Osteoblast (primary cell): Measurements from ENCODE around the gene TLL2. TPM values are rescaled to one million over a fixed set of nuclear protein-coding genes. Genes with fewer than 3 reads are reported as not detected.

ENCODE experiments used
- DNase-seq: peaks from one replicate; pipeline ENCODE4 v3.0.0; 2011; ENCODE audit warnings: low spot score, mixed read lengths; ENCODE audit not compliant: insufficient read length; ENCODE audit errors: missing footprints
- H2AFZ ChIP-seq: 2 replicates; pipeline ENCODE4 v1.6.0; 2011; ENCODE audit warnings: mild to moderate bottlenecking, low read length
- H3K27ac ChIP-seq: 2 replicates; pipeline ENCODE4 v1.5.1; 2011; ENCODE audit warnings: mild to moderate bottlenecking, low read depth, low read length, moderate library complexity
- H3K27me3 ChIP-seq: 2 replicates; pipeline ENCODE4 v1.6.0; 2012; ENCODE audit warnings: mild to moderate bottlenecking, control low read depth, inconsistent platforms, low read length, moderate library complexity; ENCODE audit not compliant: insufficient read depth
- H3K36me3 ChIP-seq: 2 replicates; pipeline ENCODE4 v1.5.1; 2011; ENCODE audit warnings: mild to moderate bottlenecking, low read length, control low read depth, moderate library complexity; ENCODE audit not compliant: insufficient read depth
- H3K4me1 ChIP-seq: 2 replicates; pipeline ENCODE4 v1.5.1; 2011; ENCODE audit warnings: mild to moderate bottlenecking, low read length, control low read depth, moderate library complexity; ENCODE audit not compliant: insufficient read depth
- H3K4me2 ChIP-seq: 2 replicates; pipeline ENCODE4 v1.6.0; 2011; ENCODE audit warnings: mild to moderate bottlenecking, low read length; ENCODE audit not compliant: insufficient read depth
- H3K4me3 ChIP-seq: fragments of 200-600 bp; sonication (generic); 3 replicates; pipeline ENCODE4 v1.5.1; 2012; ENCODE audit warnings: mild to moderate bottlenecking, low read length, inconsistent platforms; ENCODE audit not compliant: insufficient read depth
- H3K79me2 ChIP-seq: 2 replicates; pipeline ENCODE4 v1.6.0; 2012; ENCODE audit warnings: mild to moderate bottlenecking, low read length, control low read depth, inconsistent platforms; ENCODE audit not compliant: insufficient read depth
- H3K9me3 ChIP-seq: 2 replicates; pipeline ENCODE4 v1.5.1; 2011; ENCODE audit warnings: low read depth, low read length, control low read depth
- H4K20me1 ChIP-seq: 2 replicates; pipeline ENCODE4 v1.6.0; 2012; ENCODE audit warnings: mild to moderate bottlenecking, low read length, control low read depth; ENCODE audit not compliant: insufficient read depth
- total RNA-seq: library from RNA; depleted of rRNA; stranded (reverse); fragments of >200 nt; gene quantifications from 2 replicates; pipeline ENCODE4 v1.2.3, GENCODE V29; 2012
- TF ChIP-seq, protein P1 (sequence below): IDR thresholded peaks from 2 replicates; pipeline ENCODE4 v1.5.1; 2011; ENCODE audit warnings: mild to moderate bottlenecking, low read depth, low read length, moderate library complexity; ENCODE audit errors: extremely low read depth

The TLL2 gene
- total RNA-seq, 1 donor: 0.36 TPM

DNA sequence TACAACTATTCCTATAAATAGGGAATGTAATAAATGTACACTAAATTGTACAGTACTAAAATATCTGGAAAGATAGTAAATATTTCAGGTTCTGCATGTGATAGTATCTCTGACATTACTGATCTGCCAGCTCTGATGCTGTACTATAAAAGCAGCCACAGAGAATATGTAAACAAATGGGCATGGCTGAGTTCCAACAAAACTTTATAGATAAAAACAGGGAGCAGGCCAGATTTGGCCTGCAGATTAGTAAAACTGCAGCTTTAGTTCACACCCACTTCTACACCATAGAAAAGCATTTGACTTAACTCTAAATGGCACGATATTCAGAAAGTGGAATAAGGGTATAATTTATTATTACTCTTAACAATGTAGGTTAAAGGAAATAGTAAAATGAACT, 18.8 kb upstream of the TLL2 start:
- Histone ChIP-seq H4K20me1 (peaks cover 5% of the 10 kb centered on the region), H3K4me1 (no peaks in the 10 kb centered on the region), H3K79me2 (peaks cover 46% of the 10 kb centered on the region), H2AFZ (no peak overlapping the region), H3K9me3 (no peaks in the 10 kb centered on the region), H3K27ac (no peak overlapping the region), H3K36me3 (peaks cover 34% of the 10 kb centered on the region), H3K4me2 (no peak overlapping the region), H3K27me3 (no peaks in the 10 kb centered on the region), H3K4me3 (no peak overlapping the region)
- DNase-seq: no peak
- TF ChIP-seq, protein P1, sequence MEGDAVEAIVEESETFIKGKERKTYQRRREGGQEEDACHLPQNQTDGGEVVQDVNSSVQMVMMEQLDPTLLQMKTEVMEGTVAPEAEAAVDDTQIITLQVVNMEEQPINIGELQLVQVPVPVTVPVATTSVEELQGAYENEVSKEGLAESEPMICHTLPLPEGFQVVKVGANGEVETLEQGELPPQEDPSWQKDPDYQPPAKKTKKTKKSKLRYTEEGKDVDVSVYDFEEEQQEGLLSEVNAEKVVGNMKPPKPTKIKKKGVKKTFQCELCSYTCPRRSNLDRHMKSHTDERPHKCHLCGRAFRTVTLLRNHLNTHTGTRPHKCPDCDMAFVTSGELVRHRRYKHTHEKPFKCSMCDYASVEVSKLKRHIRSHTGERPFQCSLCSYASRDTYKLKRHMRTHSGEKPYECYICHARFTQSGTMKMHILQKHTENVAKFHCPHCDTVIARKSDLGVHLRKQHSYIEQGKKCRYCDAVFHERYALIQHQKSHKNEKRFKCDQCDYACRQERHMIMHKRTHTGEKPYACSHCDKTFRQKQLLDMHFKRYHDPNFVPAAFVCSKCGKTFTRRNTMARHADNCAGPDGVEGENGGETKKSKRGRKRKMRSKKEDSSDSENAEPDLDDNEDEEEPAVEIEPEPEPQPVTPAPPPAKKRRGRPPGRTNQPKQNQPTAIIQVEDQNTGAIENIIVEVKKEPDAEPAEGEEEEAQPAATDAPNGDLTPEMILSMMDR: no peak

DNA sequence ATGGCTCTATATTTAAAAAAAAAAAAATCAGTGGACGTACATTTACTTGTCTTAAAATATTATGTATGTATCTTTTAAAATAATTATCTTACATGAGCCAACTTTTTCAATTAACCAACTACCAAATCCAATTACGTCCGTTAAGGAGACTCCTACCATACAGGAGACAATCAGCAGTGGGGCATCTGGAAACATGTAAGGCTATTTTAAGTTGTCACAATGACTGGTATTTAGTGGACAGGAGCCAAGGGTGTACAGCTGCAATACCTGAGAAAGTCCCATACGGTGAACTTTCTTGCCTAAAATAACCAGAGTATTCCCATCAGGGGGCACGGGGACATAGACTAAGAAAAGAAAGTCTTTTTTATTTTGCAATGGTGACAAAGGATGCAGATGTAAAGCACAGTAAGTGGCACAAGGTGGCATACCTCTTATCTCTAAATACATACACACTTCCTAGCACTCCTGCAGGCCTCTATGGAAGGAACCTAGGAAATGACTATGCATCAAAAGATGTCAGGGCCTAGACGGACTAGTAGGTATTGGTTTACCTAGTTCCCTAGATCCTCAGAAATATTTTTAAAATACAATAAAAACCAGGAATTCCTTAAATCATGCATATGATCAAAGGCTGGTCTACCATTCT, 16.0 kb upstream of the TLL2 start:
- H2AFZ ChIP-seq: no peak overlapping the region
- no peak overlapping the region for H3K27ac ChIP-seq
- DNase-seq: no peak
- H3K4me1 ChIP-seq: no peaks in the 10 kb centered on the region
- H3K79me2 ChIP-seq: peaks cover 34% of the 10 kb centered on the region
- H4K20me1 ChIP-seq: peaks cover 6% of the 10 kb centered on the region
- H3K36me3 ChIP-seq: peaks cover 58% of the 10 kb centered on the region
- H3K9me3 ChIP-seq: no peaks in the 10 kb centered on the region
- no peak overlapping the region for H3K4me3 ChIP-seq
- no peak overlapping the region for H3K4me2 ChIP-seq
- TF ChIP-seq, protein P1: no peak
- H3K27me3 ChIP-seq: no peaks in the 10 kb centered on the region

DNA sequence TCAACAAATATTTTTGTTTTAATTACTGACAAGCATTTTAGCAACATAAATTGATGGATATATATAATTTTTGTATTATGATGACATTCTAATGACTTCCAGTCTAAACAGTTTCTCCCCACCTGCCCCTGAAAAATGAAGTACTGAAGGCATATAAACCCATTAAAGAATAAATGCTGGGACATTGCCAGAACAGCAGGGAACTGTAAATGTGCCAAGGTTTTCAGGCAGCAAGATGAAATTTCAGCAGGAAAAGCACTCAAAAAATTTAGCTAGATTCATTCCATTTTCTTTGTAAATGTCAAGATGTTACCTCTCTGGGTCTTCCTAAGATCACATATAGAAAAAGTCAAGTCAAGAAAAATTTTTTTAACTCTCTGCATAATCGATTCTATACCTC, 11.0 kb upstream of the TLL2 start:
- Histone ChIP-seq H3K27me3 (no peaks in the 10 kb centered on the region), H3K4me3 (no peak overlapping the region), H2AFZ (no peak overlapping the region), H3K4me2 (no peak overlapping the region), H4K20me1 (peaks cover 12% of the 10 kb centered on the region), H3K79me2 (peaks cover 11% of the 10 kb centered on the region), H3K9me3 (no peaks in the 10 kb centered on the region), H3K4me1 (no peaks in the 10 kb centered on the region), H3K27ac (no peak overlapping the region), H3K36me3 (peaks cover 56% of the 10 kb centered on the region)
- TF ChIP-seq, protein P1: no peak
- no peak for DNase-seq

DNA sequence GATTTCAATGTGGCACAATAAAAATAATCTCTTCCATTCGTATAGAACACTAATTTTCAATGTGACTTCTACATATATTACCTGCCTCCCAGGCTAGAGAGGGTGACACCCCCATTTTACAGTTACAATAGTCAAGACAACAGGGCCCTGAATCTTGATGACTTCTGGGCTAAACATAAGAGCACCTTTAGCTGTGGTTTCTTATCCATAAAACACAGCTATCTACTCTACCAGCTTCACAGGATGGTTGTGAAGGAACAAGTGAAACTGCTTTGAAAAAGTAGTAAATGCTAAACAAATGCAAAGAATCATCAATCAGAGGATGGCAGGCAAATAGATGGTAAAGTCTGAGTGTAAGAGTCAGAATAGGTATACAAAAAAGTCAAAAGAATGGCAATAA, 3.6 kb upstream of the TLL2 start:
- Histone ChIP-seq H3K79me2 (no peaks in the 10 kb centered on the region), H3K9me3 (no peaks in the 10 kb centered on the region), H3K4me2 (no peak overlapping the region), H3K27me3 (peaks cover 10% of the 10 kb centered on the region), H4K20me1 (peaks cover 9% of the 10 kb centered on the region), H3K4me3 (no peak overlapping the region), H3K27ac (no peak overlapping the region), H3K4me1 (peaks cover 18% of the 10 kb centered on the region), H2AFZ (no peak overlapping the region), H3K36me3 (peaks cover 29% of the 10 kb centered on the region)
- TF ChIP-seq, protein P1: no peak
- no peak for DNase-seq
